ENCODE results near the gene SMTNL1.

Gene SMTNL1

GRCh38 chr11:57508341-57509170, 28.8 kb upstream of the SMTNL1 start:
- in situ Hi-C loops (cut with HindIII; ENCODE audit: low sequenced_read_pairs): no loop called here

- in situ Hi-C loops (cut with HindIII; ENCODE audit: low sequenced_read_pairs): no loop called here
These were observed 25.5 kb upstream of the SMTNL1 start for GRCh38 chr11:57511741-57512430.

GRCh38 chr11:57512646-57513451, 24.5 kb upstream of the SMTNL1 start:
- in situ Hi-C loops (cut with HindIII; ENCODE audit: low sequenced_read_pairs): no loop called here

- in situ Hi-C loops (cut with HindIII; ENCODE audit: low sequenced_read_pairs): no loop called here
These were observed 24.0 kb upstream of the SMTNL1 start for GRCh38 chr11:57513452-57513795.

DNA sequence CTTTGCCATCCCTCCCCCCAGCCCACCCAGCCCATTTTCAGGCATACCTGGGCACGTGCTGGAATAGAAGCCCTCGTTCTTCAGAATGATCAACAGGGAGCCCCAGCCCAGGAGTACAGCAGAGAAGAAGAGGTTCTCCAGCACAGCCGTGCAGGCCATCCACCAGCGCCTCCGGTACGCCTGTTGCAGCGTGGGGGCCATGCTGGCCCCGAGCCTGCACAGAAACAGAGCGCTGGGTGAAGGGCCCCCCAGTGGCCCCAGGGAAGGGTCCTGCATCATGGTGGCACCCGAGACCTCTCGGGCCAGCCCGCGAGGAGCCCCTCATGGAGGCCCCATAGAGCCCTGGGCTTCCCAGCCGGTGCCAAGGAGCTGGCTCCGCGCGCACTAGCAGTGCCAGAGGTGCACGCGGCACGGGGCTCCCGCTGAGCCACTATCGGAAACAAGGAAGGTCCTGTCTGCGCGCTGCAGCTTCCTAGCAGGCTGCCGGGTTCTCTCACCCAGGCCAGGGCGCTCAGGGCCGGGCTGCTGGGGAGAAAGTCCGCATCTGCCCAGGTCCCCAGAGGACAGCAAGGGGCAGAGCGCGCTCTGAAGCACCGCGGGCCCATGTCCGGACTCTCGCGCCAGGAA, 23.4 kb upstream of the SMTNL1 start:
- in situ Hi-C loops (cut with HindIII; ENCODE audit: low sequenced_read_pairs): no loop called here

GRCh38 chr11:57514538-57515331, 22.7 kb upstream of the SMTNL1 start:
- in situ Hi-C loops (cut with HindIII; ENCODE audit: low sequenced_read_pairs): no loop called here

- in situ Hi-C loops (cut with HindIII; ENCODE audit: low sequenced_read_pairs): no loop called here
These were observed 21.9 kb upstream of the SMTNL1 start, which contains the start of gene SLC43A1 for GRCh38 chr11:57515332-57516060. Gene SLC43A1 (minus strand): TSS chr11:57515702. CDS start chr11:57514111, 1,591 bp downstream.

DNA sequence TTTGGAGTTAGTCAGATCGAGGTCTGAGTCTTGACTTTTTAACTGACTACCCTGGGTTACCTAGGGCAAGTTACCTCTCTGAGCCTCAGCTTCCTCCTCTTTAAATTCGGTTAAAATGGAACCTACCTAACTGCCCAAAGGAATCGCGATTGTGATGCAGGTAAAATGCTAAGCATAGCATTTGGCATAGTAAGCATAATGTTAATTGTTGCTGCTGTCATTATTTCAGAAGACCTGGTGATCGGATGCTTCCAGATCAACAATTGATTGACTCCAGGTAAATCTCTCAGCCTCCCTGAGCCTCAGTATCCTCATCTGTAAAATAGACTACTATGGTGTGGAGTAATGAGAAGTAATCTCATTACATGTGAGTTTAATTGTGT, 21.3 kb upstream of the SMTNL1 start:
- in situ Hi-C loops (cut with HindIII; ENCODE audit: low sequenced_read_pairs): no loop called here

- in situ Hi-C loops (cut with HindIII; ENCODE audit: low sequenced_read_pairs): no loop called here
These were observed 16.3 kb upstream of the SMTNL1 start for GRCh38 chr11:57521116-57521515.

- in situ Hi-C loops (cut with HindIII; ENCODE audit: low sequenced_read_pairs): no loop called here
These were observed 14.0 kb upstream of the SMTNL1 start for GRCh38 chr11:57523419-57523818.

GRCh38 chr11:57527056-57527631, 10.3 kb upstream of the SMTNL1 start:
- in situ Hi-C loops (cut with HindIII; ENCODE audit: low sequenced_read_pairs): no loop called here

- in situ Hi-C loops (cut with HindIII; ENCODE audit: low sequenced_read_pairs): no loop called here
These were observed 8.4 kb upstream of the SMTNL1 start for GRCh38 chr11:57529012-57529411.

GRCh38 chr11:57530215-57530595, 7.2 kb upstream of the SMTNL1 start:
- in situ Hi-C loops (cut with HindIII; ENCODE audit: low sequenced_read_pairs): loop anchor here (10.0 kb wide), 1 partner anchor 105 kb away; no protein-coding TSS in a partner anchor

DNA sequence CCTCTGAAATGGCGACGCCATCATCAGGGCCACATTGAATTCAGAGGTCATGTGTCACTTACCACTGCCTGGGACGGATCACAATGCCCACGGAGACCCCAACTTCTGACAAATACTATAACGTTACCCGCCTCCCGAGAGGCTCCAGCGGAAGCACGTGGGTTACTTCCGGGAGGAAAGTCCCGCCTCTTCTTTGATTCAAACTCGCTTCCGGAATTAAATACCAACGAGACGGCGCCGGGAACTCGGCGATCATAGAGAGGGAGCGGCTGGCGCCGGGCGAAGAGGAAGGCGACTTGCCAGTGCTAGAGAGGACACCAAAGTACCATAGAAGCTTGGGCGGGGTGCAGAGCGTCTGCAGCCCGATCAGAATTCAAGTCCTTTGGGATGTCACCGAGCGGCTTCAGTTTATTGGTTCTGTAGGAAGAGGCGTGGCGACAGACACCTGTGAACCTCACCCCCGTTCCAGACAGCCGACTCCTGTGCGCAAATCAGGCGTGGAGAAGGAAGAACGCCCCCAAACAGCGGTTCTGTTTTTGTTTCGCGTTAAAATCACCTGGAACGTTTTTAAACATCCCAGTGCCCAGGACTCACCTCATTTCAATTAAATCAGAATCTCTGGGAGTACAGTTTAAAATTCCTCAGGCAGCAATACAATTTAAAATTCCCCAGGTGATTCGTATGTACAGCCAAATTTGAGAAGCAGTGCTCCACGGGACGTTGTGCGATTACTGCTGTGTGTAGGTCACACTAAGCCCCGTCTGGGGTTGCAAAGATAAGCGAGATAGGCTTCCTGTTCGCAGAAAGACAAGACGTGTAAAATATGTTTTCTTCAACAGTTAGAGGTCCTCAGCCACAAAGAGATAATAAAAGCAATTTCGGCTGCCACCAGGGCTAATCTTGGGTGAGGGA, 6.5 kb upstream of the SMTNL1 start, which contains the start of gene TIMM10:
TIMM10 (minus strand) TSS at position 159 of the 912 bp plus-strand sequence. CDS start 565 bp downstream, outside the sequence.
- in situ Hi-C loops (cut with HindIII; ENCODE audit: low sequenced_read_pairs): loop anchor here (10.0 kb wide), 1 partner anchor 104 kb away; no protein-coding TSS in a partner anchor

DNA sequence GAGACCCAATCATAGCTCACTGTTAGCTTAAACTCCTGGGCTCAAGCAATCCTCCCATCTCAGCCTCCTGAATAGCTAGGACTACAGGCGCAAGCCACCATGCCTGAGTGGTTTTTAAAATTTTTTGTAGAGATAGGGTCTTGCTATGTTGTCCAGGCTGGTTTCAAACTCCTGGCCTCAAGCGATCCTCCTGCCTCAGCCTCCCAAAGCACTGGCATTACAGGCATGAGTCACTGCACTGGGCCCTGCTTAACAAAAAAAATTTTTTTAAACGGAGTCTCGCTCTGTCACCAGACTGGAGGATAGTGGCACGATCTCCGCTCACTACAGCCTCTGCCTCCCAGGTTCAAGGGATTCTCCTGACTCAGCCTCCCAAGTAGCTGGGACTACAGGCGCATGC, 2.9 kb upstream of the SMTNL1 start:
- in situ Hi-C loops (cut with HindIII; ENCODE audit: low sequenced_read_pairs): loop anchor here (10.0 kb wide), 1 partner anchor 100 kb away; no protein-coding TSS in a partner anchor

GRCh38 chr11:57539342-57539741, 1.9 kb downstream of the SMTNL1 start:
- in situ Hi-C loops (cut with HindIII; ENCODE audit: low sequenced_read_pairs): loop anchor here (10.0 kb wide), 1 partner anchor 95 kb away; no protein-coding TSS in a partner anchor

DNA sequence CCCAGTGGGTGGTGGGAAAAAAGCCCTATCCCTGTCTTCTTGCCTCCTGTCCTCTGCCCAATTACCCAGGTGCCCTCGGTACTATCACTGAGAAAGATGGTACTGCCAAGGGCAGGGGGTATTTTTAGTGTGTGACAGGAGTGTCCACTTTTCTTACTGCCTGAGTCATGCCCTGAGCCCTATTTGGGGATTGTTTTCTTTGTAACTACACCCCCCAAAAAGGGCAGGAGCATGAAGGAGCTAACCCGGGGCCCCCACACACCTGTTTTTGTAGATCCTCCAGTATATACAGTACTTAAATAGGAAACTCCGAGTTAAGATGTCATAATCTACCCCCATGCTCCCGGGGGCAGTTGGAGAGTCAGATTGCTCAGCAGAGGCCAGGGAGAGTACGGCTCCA, 3.8 kb downstream of the SMTNL1 start:
- in situ Hi-C loops (cut with HindIII; ENCODE audit: low sequenced_read_pairs): no loop called here

DNA sequence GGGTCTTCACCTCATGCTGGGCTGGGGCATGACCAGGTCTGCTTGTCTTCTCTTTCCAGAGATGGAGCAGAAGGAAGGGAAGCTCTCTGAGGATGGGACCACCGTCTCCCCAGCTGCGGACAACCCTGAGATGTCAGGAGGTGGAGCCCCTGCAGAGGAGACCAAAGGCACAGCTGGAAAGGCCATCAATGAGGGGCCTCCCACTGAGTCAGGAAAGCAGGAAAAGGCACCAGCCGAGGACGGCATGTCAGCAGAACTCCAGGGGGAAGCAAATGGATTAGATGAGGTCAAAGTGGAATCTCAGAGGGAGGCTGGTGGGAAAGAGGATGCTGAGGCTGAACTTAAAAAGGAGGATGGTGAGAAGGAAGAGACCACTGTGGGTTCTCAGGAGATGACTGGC, 5.2 kb downstream of the SMTNL1 start:
- in situ Hi-C loops (cut with HindIII; ENCODE audit: low sequenced_read_pairs): no loop called here

Measured in DLD1 (cell line).